BE2C (cell line): ENCODE results near the gene SMIM35.
"Not testable (repeated sequence)": the region's sequence is repeated elsewhere in the genome, so short reads cannot be mapped to it uniquely, and the experiment has no call there.

ENCODE experiments used
- DNase-seq: peaks from one replicate; pipeline ENCODE4 v3.0.0-alpha.2; 2020
- H3K27me3 ChIP-seq: fragments of 250-450 bp; sonication (Bioruptor Pico); 2 replicates; pipeline ENCODE4 v1.5.1; 2020; ENCODE audit warnings: mild to moderate bottlenecking
- H3K36me3 ChIP-seq: fragments of 250-450 bp; sonication (Bioruptor Pico); 2 replicates; pipeline ENCODE4 v1.5.1; 2020; ENCODE audit warnings: mild to moderate bottlenecking
- H3K4me1 ChIP-seq: fragments of 250-450 bp; sonication (Bioruptor Pico); 2 replicates; pipeline ENCODE4 v1.5.1; 2020
- H3K4me3 ChIP-seq: 2 replicates; pipeline ENCODE4 v1.5.1; 2011; ENCODE audit warnings: low read depth, low read length
- H3K9me3 ChIP-seq: fragments of 250-450 bp; sonication (Bioruptor Pico); 2 replicates; pipeline ENCODE4 v1.5.1; 2020
- CTCF ChIP-seq: IDR thresholded peaks from 2 replicates; pipeline ENCODE4 v1.5.1; 2012; ENCODE audit warnings: mild to moderate bottlenecking, low read depth, low read length

SMIM35 gene

GRCh38 chr11:118064956-118065355 is 21.8 kb downstream of the SMIM35 start:
- Histone ChIP-seq H3K4me3 (no peak overlapping the region), H3K36me3 (no peaks in the 10 kb centered on the region), H3K27me3 (no peaks in the 10 kb centered on the region), H3K4me1 (no peaks in the 10 kb centered on the region), H3K9me3 (no peaks in the 10 kb centered on the region)
- no peak for DNase-seq
- TF ChIP-seq CTCF: no peak

GRCh38 chr11:118062631-118063030 is 24.1 kb downstream of the SMIM35 start:
- DNase-seq, H3K4me3 ChIP-seq, H3K9me3 ChIP-seq, H3K27me3 ChIP-seq, H3K4me1 ChIP-seq, H3K36me3 ChIP-seq: not testable (repeated sequence)

- not testable (repeated sequence) for H3K4me3 ChIP-seq, H3K9me3 ChIP-seq, DNase-seq, H3K27me3 ChIP-seq, H3K4me1 ChIP-seq, H3K36me3 ChIP-seq
Observed at GRCh38 chr11:118062181-118062580, 24.6 kb downstream of the SMIM35 start.

- Histone ChIP-seq H3K9me3 (no peaks in the 10 kb centered on the region), H3K4me1 (no peaks in the 10 kb centered on the region), H3K4me3 (no peak overlapping the region), H3K27me3 (no peaks in the 10 kb centered on the region), H3K36me3 (no peaks in the 10 kb centered on the region)
- no peak for DNase-seq
- no peak for TF ChIP-seq CTCF
Observed at GRCh38 chr11:118061586-118062125, 25.1 kb downstream of the SMIM35 start.

GRCh38 chr11:118060869-118061268 is 25.9 kb downstream of the SMIM35 start:
- no peak for DNase-seq
- Histone ChIP-seq H3K9me3 (no peaks in the 10 kb centered on the region), H3K27me3 (no peaks in the 10 kb centered on the region), H3K36me3 (no peaks in the 10 kb centered on the region), H3K4me1 (no peaks in the 10 kb centered on the region), H3K4me3 (no peak overlapping the region)
- no peak for TF ChIP-seq CTCF

GRCh38 chr11:118060081-118060661 is 26.6 kb downstream of the SMIM35 start:
- DNase-seq: no peak
- Histone ChIP-seq H3K4me3 (no peak overlapping the region), H3K27me3 (no peaks in the 10 kb centered on the region), H3K36me3 (no peaks in the 10 kb centered on the region), H3K4me1 (no peaks in the 10 kb centered on the region), H3K9me3 (no peaks in the 10 kb centered on the region)
- no peak for TF ChIP-seq CTCF

GRCh38 chr11:118059246-118059940 is 27.4 kb downstream of the SMIM35 start:
- no peak for TF ChIP-seq CTCF
- Histone ChIP-seq H3K9me3 (no peaks in the 10 kb centered on the region), H3K36me3 (no peaks in the 10 kb centered on the region), H3K27me3 (no peaks in the 10 kb centered on the region), H3K4me3 (no peak overlapping the region), H3K4me1 (no peaks in the 10 kb centered on the region)
- no peak for DNase-seq
